NCI-H2029 treated with DMSO at 0.1 percent for 48 hours (cell line): ENCODE results near the gene PLA2R1.
"Not testable (repeated sequence)": the region's sequence is repeated elsewhere in the genome, so short reads cannot be mapped to it uniquely, and the experiment has no call there.

Experiments
- DNase-seq: peaks from one replicate; lab custom pipeline; 2025; lab: John Stamatoyannopoulos, UW

Gene PLA2R1

GRCh38 chr2:160063879-160064612 is 1.6 kb upstream of the PLA2R1 start:
- no peak for DNase-seq

- no peak for DNase-seq
Measured at GRCh38 chr2:160063271-160063670, 856 bp upstream of the PLA2R1 start.

GRCh38 chr2:160061944-160062291 is 497 bp downstream of the PLA2R1 start:
- DNase-seq: no peak

GRCh38 chr2:160061533-160061932 is 882 bp downstream of the PLA2R1 start:
- DNase-seq: no peak

- no peak for DNase-seq
Measured at GRCh38 chr2:160060297-160060696, 2.1 kb downstream of the PLA2R1 start.

- DNase-seq: no peak
Measured at GRCh38 chr2:160057356-160057755, 5.1 kb downstream of the PLA2R1 start.

- DNase-seq: no peak
Measured at GRCh38 chr2:160055726-160056108, 6.7 kb downstream of the PLA2R1 start.

GRCh38 chr2:160054984-160055725 is 7.3 kb downstream of the PLA2R1 start:
- no peak for DNase-seq

GRCh38 chr2:160053946-160054345 is 8.5 kb downstream of the PLA2R1 start:
- no peak for DNase-seq

- no peak for DNase-seq
Measured at GRCh38 chr2:160052531-160052930, 9.9 kb downstream of the PLA2R1 start.

- DNase-seq: no peak
Measured at GRCh38 chr2:160051371-160051800, 11.0 kb downstream of the PLA2R1 start.

GRCh38 chr2:160050147-160050546 is 12.3 kb downstream of the PLA2R1 start:
- no peak for DNase-seq

GRCh38 chr2:160045703-160046210 is 16.7 kb downstream of the PLA2R1 start:
- DNase-seq: no peak

- DNase-seq: no peak
Measured at GRCh38 chr2:160044728-160045127, 17.7 kb downstream of the PLA2R1 start.

- DNase-seq: no peak
Measured at GRCh38 chr2:160043265-160043664, 19.1 kb downstream of the PLA2R1 start.

- no peak for DNase-seq
Measured at GRCh38 chr2:160042054-160042453, 20.4 kb downstream of the PLA2R1 start.

GRCh38 chr2:160041091-160041490 is 21.3 kb downstream of the PLA2R1 start:
- DNase-seq: no peak

- peak; percentile 90 for DNase-seq
Measured at GRCh38 chr2:160039166-160039903, 23.1 kb downstream of the PLA2R1 start.

- not testable (repeated sequence) for DNase-seq
Measured at GRCh38 chr2:160038662-160039061, 23.8 kb downstream of the PLA2R1 start.

- DNase-seq: no peak
Measured at GRCh38 chr2:160036736-160037135, 25.7 kb downstream of the PLA2R1 start.

GRCh38 chr2:160035125-160035524 is 27.3 kb downstream of the PLA2R1 start:
- no peak for DNase-seq

GRCh38 chr2:160034396-160034795 is 28.0 kb downstream of the PLA2R1 start:
- DNase-seq: no peak
